OCI-LY3 (cell line): Measurements from ENCODE around the gene FAAP20.

Experiments used
- H2AFZ ChIP-seq: fragments of 200-600, 300-600 bp; shearing (Covaris generic); 2 replicates; pipeline ENCODE4 v1.6.0; 2014; ENCODE audit warnings: antibody characterized with exemption, low read depth, low read length
- H3K27ac ChIP-seq: fragments of 200-600, 300-600 bp; sonication (generic); 2 replicates; pipeline ENCODE4 v1.5.1; 2014; ENCODE audit warnings: mild to moderate bottlenecking, low read length, moderate library complexity, mixed read lengths
- H3K27me3 ChIP-seq: fragments of 200-600, 300-600 bp; sonication (generic); 2 replicates; pipeline ENCODE4 v1.6.1; 2014; ENCODE audit warnings: low read depth, low read length, mixed read lengths
- H3K36me3 ChIP-seq: fragments of 200-600, 300-600 bp; sonication (generic); replicated peaks from 2 replicates; pipeline ENCODE3; 2014; ENCODE audit warnings: low read depth, low read length, mixed read lengths
- H3K4me1 ChIP-seq: fragments of 300-600, 200-600 bp; sonication (generic); 2 replicates; pipeline ENCODE4 v1.6.1; 2014; ENCODE audit warnings: low read length, mixed read lengths
- H3K4me2 ChIP-seq: fragments of 200-600, 300-600 bp; sonication (generic); 2 replicates; pipeline ENCODE4 v1.6.1; 2014; ENCODE audit warnings: low read length, mixed read lengths
- H3K4me3 ChIP-seq: fragments of 300-600, 200-600 bp; sonication (generic); 2 replicates; pipeline ENCODE4 v1.5.1; 2014; ENCODE audit warnings: antibody characterized with exemption, mild to moderate bottlenecking, low read length, moderate library complexity
- H3K79me2 ChIP-seq: fragments of 300-600, 200-600 bp; shearing (Covaris generic); 2 replicates; pipeline ENCODE4 v1.6.1; 2014; ENCODE audit warnings: mild to moderate bottlenecking, low read length, mixed read lengths
- H3K9ac ChIP-seq: fragments of 300-600, 200-600 bp; shearing (Covaris generic); 2 replicates; pipeline ENCODE4 v1.6.0; 2014; ENCODE audit warnings: mild to moderate bottlenecking, low read length, moderate library complexity
- H3K9me3 ChIP-seq: fragments of 200-600, 300-600 bp; shearing (Covaris generic); 2 replicates; pipeline ENCODE4 v1.6.1; 2014; ENCODE audit warnings: low read length, mixed read lengths; ENCODE audit not compliant: insufficient read depth
- H4K20me1 ChIP-seq: fragments of 200-600, 300-600 bp; sonication (generic); 2 replicates; pipeline ENCODE4 v1.6.1; 2016; ENCODE audit warnings: low read length, mixed read lengths; ENCODE audit not compliant: insufficient read depth
- CTCF ChIP-seq: fragments of 200-600, 300-600 bp; sonication (generic); IDR thresholded peaks from 2 replicates; pipeline ENCODE4 v1.5.1; 2014; ENCODE audit warnings: antibody characterized with exemption, low read length, low read depth
- EZH2phosphoT487 ChIP-seq: fragments of 200-600 bp; shearing (Covaris generic); IDR thresholded peaks from 2 replicates; pipeline ENCODE4 v1.6.1; 2018; ENCODE audit warnings: antibody characterized with exemption, mixed run types, low read depth

FAAP20 gene

GRCh38 chr1:2192031-2192995 lies 2.3 kb downstream of the FAAP20 start:
- Histone ChIP-seq H3K79me2 (peaks cover 14% of the 10 kb centered on the region), H3K4me3 (no peak overlapping the region), H2AFZ (no peak overlapping the region), H3K36me3 (peaks cover 8% of the 10 kb centered on the region), H3K27me3 (no peaks in the 10 kb centered on the region), H3K4me2 (no peak overlapping the region), H3K9ac (no peak overlapping the region), H3K4me1 (peaks cover 17% of the 10 kb centered on the region), H4K20me1 (no peaks in the 10 kb centered on the region), H3K27ac (no peak overlapping the region), H3K9me3 (no peaks in the 10 kb centered on the region)
- TF ChIP-seq CTCF (no peak), EZH2phosphoT487 (no peak)

GRCh38 chr1:2190491-2190976 lies 4.0 kb downstream of the FAAP20 start:
- Histone ChIP-seq H3K27me3 (no peaks in the 10 kb centered on the region), H3K36me3 (peaks cover 8% of the 10 kb centered on the region), H3K4me2 (no peak overlapping the region), H3K9ac (no peak overlapping the region), H3K4me3 (no peak overlapping the region), H4K20me1 (no peaks in the 10 kb centered on the region), H3K9me3 (no peaks in the 10 kb centered on the region), H3K27ac (no peak overlapping the region), H3K4me1 (peaks cover 13% of the 10 kb centered on the region), H2AFZ (no peak overlapping the region), H3K79me2 (peaks cover 14% of the 10 kb centered on the region)
- TF ChIP-seq EZH2phosphoT487 (no peak), CTCF (no peak)

DNA sequence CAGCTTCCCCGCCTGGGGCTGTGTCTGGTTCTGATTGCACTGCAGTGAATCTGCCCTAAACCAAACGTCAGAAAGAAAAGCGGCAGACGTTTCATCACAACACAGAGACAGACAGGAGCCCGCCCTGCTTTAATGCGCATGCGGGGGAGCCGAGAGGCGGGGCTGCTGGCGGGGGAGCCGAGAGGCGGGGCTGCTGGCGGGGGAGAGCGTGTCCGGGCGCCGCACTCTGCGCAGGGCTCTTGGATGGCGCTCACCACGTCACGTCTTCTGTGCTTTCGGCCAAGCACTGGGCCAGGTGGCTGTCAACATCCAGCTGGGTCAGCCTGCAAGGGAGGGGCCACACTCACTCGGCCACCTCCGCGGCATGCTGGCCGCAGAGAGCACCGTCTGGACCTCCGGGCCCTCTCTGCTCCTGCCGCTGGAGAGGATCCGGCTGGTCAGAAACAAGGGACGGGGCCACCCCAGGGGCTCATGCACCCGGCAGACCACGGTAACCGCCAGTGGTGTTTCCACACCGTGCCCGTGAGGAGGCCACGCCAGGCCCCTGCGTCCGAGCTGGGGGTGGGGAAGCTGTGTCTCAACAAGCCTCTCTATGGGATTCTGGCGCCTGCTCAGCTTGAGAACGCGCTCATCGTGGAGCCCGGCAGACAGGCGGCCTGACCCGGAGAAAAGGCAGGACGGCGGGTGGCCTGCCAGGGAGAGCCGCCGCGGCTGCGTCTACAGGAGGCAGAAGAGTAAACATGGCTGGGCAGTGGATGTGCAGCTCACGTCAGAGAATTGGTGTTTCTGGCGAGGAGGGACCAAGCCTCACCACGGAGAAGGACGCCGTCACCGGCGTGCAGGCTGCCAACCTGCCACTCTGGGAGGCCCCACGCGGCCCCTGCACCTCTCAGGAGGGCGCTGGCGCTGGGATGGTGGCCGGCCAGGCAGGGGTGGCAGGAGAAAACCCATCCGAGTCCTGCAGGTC lies 4.8 kb downstream of the FAAP20 start:
- Histone ChIP-seq H3K9me3 (no peaks in the 10 kb centered on the region), H3K79me2 (peaks cover 14% of the 10 kb centered on the region), H3K4me2 (no peak overlapping the region), H3K9ac (no peak overlapping the region), H4K20me1 (no peaks in the 10 kb centered on the region), H3K27ac (no peak overlapping the region), H3K4me1 (peaks cover 10% of the 10 kb centered on the region), H2AFZ (no peak overlapping the region), H3K4me3 (no peak overlapping the region), H3K27me3 (no peaks in the 10 kb centered on the region), H3K36me3 (peaks cover 8% of the 10 kb centered on the region)
- TF ChIP-seq EZH2phosphoT487 = no peak
- no peak for TF ChIP-seq CTCF
